ENCODE measurements around the gene ICE2.
A peak's percentile ranks its signal among the peaks of the same experiment; 100 is the strongest.

ICE2 gene

DNA sequence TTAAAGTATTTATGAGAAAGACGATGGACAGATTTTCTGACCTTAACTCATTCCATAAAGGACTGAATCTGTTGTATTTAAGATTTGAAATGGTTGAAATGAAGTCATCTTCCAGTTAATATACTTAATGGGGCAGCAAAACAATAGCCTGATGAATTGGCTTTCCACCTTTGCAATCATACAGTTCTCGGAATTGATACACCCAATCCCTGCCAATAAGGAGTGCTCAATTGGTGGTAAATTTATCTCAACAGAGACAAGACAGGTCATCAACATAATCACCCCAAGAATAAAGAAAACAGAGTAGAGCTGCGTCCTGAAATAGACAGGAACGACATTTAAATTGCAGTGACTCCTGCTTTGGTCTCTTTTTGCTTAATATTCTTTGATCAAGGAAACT lies 92.3 kb downstream of the ICE2 start:
- no peak for DNase-seq (ENCODE audit: low spot score)

DNA sequence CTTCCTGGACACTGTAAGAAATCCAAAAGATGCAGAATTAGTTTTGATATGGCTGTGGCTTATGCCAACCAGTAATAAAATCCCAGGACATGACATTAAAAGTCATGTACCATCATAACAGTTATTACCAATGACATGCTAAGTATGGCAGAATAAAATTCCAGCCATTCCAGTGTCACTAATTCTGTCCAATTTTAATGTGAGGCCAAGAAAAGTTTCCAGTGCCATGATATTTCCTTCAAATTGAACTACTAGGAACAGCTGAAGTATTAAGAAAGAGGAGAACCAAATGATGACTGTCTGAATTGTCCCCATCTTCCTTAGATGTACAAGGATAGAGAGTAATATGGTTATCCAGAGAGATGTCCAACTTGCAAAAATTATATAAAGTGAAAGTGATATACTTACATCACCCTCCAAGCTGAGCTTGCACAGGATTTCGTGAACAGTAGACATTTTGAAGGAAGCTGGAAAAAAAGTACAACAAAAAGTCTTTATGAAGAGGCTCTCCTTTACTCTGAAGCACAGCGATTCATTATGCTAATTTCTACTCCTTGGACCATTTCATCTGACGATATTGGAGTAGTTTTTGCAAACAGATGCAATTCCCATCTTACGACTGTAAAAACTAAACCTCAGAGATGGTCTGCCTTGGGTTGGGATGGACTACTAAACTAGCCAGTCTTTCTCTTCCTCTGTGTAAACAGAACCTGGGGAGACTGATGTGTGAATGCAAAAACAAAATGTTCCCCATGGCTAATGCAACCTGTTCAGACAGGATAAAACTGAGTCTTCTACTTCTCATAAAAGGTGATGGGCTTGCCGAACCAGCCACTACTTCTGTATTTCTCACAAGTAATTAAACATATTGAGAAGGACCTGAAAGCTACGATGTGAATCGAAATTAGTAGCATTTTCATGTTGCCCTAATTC lies 93.1 kb downstream of the ICE2 start:
- no peak for DNase-seq (ENCODE audit: low spot score)

DNA sequence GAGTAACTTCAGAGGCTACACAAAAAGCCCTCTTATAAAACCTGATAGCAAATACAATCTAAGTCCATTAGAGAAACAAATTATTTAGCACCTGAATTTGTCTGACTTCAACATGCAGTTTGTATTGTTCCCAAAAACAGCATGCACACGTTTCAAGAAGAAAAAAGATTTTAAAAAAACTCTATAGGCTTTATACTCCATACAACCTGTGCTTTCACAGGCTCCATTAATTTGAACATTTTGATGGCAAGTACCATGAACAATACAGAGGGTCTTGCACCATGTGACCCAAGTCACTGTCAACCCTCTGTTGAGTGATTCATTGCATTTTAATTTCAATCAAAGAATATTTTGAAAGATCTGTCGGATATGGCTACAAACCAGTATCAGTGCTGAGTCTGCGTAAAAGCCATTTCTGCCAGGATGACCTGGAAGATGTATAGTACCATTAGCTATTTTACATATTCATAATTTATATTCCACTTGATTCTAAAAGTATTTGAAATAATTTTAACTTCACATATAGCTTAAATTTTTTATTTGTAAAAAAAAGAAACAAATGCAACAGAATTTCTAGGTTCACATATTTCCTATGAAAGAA lies 94.3 kb downstream of the ICE2 start:
- no peak for DNase-seq (ENCODE audit: low spot score)

- DNase-seq (ENCODE audit: low spot score) = no peak
Observed at GRCh38 chr15:60384053-60384452, 94.9 kb downstream of the ICE2 start.

- no peak for DNase-seq (ENCODE audit: low spot score)
Observed at GRCh38 chr15:60382773-60383674, 95.9 kb downstream of the ICE2 start.

DNA sequence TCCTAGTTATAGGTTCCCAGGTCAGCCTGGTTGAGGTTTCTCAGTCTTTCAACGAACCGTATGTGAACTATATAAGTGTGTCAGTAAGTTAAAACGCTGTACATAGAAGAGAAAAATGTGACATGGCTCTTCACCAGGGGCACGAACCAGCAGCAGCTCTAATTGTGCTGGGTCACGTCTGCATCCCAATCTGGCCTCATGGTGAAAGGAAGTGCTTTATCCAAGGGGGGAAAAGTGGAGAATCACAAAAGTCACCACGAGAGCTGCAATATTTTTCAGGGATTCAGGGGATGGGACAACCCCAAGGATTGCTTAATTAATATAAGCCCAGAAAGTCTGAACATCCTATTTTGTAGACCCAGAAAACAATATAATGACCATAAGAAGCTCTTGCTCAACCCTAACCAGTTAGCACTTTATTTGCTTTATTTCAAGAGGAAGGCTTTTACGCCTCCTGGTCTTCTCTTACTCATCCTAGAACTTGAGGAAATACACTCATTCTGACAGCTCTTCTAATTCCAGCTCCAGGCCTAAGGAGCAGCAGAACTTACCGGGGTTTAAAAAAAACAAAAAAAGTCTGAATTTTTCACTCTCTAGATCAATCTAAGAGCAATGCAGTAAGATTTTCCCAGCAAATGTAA lies 97.7 kb downstream of the ICE2 start:
- no peak for DNase-seq (ENCODE audit: low spot score)

DNA sequence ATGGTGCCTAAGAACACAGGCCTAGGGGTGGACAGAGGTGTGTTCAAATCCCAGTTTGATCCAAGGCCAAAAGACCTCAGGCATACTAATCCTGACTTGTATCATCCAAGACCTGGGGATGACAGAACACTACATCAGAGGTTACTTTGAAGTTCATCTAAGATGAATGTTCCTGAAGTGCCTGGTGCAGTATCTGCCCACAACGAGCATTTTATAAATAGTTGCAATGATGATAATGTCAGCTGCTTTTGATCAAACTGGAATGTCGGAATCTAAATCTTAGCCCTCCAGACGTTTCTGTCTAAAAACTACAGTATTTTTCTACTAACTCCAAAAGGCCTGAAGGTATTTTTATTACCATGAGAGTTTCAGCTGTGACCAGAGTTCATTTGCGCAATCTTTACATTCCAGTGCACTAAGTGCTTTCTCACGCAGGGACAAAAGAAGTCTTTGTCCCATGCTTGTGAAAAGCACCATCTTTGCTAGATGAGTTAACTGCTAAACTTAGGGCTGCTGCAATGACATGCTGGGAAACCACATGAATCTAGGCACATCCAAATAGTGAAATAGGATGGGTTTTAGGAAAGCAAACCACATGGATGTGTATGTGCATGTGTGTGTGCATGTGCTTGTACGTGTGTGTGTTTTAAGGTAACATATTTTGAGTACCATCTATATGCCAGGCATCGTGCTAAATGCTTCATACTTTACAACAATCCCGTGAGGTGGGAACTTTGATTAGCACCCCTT lies 99.2 kb downstream of the ICE2 start:
- peak; percentile 60 for DNase-seq (ENCODE audit: low spot score)

DNA sequence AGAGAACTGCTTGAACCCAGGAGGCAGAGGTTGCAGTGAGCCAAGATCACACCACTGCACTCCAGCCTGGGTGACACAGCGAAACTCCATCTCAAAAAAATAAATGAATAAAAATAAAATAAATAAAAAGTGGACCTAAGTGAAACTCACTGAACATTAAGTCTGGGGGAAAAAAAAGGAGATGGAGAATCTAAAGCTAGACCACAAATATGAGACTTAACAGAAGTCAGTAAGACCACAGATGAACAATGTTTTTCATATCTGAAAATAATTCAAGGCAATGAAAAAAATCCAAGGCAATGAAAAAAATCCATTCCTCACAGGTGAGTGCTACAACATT lies 99.8 kb downstream of the ICE2 start:
- DNase-seq (ENCODE audit: low spot score) = no peak

DNA sequence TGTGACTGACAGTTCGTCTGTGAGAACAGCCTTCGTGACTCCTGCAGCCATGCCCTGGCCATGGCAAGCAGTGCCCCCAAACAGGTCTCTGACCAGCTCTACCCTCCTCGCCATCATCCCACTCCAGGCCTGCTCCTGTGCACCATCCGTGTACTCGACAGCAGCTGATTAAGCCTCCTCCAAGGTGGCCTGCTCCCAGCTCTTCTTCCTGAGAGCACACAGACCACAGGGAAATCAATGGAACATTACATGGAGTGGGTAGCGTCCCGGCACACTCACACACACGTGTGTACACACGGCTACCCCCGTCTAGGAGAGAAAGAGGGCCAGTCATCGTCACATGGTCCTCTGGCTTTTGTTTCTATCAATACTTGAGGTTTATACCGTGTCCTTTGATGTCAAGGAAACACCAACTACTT lies 102.3 kb downstream of the ICE2 start:
- DNase-seq (ENCODE audit: low spot score) = no peak

GRCh38 chr15:60375306-60375705 lies 103.6 kb downstream of the ICE2 start:
- no peak for DNase-seq (ENCODE audit: low spot score)

DNA sequence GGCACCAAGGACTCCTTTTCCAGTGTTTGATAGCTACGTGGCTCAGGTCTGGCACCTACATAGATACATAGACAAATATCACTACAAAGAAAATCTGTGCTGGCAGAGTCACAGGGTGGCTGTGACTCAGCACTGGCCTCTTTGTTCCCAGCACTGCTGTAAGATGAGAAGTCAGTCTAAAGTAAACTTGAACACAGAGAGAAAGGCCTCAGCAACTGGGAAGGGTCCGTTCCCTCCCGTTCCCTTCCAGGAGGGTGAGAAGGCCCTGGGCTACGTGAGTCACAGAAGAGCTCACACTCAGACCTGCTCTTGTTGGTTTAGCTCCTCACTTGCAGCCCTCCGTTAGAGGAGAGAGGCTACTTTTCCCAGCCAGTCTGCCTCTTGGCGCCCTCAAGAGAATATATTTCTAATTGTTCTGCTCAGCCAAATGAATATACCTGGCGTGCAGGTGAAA lies 104.3 kb downstream of the ICE2 start:
- DNase-seq (ENCODE audit: low spot score) = peak; percentile 54

- DNase-seq (ENCODE audit: low spot score) = no peak
Observed at GRCh38 chr15:60374209-60374608, 104.7 kb downstream of the ICE2 start.

- DNase-seq (ENCODE audit: low spot score) = no peak
Observed at GRCh38 chr15:60373745-60374144, 105.2 kb downstream of the ICE2 start.

- no peak for DNase-seq (ENCODE audit: low spot score)
Observed at GRCh38 chr15:60373327-60373726, 105.6 kb downstream of the ICE2 start.

GRCh38 chr15:60372756-60373155 lies 106.2 kb downstream of the ICE2 start:
- DNase-seq (ENCODE audit: low spot score) = no peak

DNA sequence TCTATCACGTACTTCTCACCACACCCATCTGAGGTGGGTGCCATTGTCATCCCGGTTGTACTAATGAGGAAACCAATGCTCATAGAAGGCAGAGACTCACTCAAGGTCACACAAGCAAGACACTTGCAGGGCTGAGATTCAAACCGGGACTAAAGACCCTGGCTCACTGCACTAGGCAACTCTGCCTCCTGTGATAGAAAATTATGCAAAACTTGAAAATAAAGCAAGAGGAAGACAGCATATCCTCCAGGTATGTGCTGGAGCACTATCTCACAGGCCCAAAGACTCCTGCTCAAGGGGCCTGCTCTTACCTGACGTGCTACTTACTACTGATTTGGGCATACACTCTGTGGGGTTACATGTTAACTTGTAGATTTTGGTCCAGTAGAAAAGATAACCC lies 106.7 kb downstream of the ICE2 start:
- DNase-seq (ENCODE audit: low spot score) = no peak

DNA sequence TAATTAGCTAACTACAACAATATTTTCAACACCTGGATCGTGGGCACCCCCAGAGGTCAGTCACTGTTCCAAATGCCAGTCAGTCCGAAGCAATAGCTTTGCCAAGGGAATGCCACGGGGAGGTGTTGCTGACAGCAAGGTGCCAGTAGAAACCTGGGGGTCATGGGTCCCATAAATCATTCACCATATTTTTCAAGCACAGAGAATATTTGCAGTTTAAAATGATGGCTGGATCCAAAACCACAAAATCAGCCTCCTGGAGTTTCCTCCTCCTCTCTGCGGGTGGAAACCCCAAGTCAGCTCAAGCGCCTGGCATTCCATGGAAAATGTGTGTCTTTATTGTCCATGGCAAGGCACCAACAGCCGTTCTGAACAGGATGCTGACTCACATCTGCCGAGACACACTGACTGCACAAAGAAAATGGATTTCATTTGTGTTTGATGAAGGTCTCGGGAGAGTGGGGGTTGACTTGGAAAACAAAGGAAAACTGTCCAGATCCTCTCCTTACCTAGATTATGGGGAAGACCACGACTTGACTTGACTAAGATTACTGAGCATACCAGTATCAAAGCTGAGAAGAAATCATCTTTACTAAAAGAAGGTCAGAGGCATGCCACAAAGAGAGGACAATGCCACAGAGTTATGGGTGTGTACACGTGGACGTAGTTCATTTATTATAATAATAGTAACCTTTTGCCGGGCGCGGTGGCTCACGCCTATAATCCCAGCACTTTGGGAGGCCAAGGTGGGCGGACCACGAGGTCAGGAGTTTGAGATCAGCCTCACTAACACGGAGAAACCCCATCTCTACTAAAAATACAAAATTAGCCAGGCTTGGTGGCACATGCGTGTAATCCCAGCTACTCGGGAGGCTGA lies 107.5 kb downstream of the ICE2 start:
- DNase-seq (ENCODE audit: low spot score) = peak; percentile 88

DNA sequence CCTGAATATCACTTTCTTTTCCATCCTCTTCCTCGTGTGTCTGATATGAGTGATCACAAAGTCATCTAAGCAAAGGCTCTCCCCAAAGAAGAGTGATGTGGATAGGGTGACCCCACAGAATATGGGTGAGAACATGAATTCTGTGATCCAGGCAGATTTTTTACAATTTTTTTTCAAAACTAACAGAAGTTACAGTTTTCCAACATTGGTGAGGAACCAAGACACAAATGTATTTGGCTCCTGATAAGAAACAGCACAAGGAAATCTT lies 108.1 kb downstream of the ICE2 start:
- DNase-seq (ENCODE audit: low spot score) = no peak

DNA sequence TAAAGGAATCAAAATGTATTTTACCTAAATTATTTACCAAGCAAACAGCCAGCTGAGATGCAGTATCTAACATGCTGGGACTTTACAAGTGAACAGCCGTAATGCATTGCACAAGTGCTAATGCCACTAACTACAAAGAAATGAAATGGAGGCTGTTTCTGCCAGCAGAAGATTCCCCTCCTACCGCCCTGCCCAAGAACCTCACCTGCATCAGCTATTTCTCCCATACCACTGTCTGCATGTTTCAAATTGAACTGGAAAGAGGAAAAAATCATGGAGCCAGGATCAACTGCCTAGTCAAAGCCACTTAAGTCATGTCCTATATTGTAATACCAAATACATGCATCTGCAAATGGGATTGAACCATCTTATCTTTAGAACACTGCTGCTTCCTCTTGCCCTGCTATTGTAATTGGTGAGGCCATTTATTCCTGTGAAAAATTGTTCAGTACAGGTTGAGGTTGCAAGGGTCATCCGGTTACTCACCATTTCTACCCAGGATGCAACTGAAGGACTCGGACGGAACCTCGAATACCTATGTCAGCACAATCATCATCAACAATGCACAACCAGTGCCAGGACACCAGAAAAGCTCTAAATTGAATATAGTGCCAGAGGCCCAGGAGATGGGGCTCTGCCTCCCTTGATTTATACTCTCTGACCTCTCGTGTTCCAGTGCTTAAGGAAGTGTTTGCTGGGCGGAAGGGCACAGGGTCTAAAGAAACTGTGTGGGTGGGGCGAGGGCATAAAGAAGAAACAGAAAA lies 108.7 kb downstream of the ICE2 start:
- DNase-seq (ENCODE audit: low spot score) = no peak

GRCh38 chr15:60369696-60370095 lies 109.2 kb downstream of the ICE2 start:
- no peak for DNase-seq (ENCODE audit: low spot score)
